NCI-H128 (cell line): ENCODE measurements around the gene XIRP2.
"Not testable (repeated sequence)": the region's sequence is repeated elsewhere in the genome, so short reads cannot be mapped to it uniquely, and the experiment has no call there.

Source experiments
- DNase-seq: peaks from one replicate; lab custom pipeline; 2025; ENCODE audit not compliant: unreplicated experiment; lab: John Stamatoyannopoulos, UW

XIRP2 gene

DNA sequence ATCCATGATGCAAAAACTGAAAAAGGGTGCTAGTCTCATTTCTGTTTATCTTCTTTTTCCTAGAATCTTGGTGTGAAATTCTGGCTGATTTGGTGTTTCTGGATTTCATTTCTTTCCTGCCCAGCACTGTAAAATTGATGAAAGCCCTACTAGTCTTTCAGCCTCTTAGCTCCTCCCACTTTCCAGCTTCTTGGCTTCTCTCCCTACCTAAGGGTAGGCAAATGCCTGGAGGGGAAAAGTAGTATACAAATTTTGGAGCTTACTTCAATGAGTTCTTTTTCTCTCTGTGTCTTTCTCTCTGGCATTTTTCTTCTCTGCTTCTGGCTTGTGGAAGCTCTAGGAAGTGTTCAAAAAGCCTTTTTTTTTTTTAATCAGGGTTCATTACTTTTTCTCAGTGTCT, 160.5 kb downstream of the XIRP2 start:
- DNase-seq, result no peak

DNA sequence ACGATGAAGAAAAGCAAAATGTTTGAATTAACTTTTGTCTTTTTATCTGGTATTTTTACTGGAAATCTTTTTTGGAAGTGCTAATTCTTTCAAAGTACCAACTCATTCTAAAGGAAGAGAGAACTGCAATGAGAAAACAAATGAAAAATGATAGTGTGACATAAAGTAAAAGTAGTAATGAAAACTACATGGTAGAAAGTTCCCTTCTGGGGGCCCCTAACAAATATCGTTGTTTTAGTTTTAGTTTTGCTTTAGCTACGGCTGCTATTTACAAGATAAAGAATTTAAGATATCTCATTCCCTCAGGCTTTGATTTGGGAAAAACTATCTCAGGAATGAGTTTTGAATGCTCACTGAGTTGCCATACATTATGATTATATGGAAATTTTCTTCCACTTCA, 161.4 kb downstream of the XIRP2 start:
- DNase-seq, result no peak

DNA sequence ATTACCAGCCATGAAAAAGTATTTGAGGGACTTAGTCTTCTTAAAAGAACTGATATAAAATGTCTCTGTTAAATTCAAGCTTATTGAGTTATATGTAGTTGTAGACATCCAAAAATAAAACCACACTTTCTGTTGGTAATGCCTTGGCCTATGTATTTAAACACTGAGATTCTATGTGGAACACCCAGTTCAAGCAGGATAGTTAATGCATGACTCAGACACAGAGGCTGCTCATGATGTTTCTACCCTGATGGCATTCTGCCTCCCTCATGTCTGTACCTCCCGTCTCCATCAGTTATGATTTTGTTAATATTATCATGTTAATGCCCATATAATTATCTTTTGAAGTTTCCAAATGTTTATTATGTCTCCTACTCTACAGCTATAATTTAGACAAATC, 164.5 kb downstream of the XIRP2 start:
- no peak for DNase-seq

DNA sequence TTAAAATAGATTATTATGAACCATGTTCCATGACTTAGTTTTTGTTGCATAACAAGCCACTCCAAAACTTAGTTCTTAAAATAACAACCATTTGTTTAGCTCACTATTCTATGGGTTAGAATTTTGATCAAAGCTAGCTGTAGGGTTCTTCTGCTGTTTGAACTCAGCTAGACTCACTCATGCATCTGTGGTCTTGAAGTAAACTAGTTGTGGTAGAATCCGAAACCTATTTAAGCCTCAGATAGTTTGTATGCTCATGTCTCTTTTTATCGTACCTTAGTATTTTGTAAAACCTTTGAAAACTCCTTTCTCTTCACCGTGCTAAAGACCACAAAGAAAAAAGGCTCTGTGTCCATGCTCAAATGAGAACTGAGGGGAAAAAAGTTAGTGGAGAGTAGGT, 166.6 kb downstream of the XIRP2 start:
- no peak for DNase-seq

DNA sequence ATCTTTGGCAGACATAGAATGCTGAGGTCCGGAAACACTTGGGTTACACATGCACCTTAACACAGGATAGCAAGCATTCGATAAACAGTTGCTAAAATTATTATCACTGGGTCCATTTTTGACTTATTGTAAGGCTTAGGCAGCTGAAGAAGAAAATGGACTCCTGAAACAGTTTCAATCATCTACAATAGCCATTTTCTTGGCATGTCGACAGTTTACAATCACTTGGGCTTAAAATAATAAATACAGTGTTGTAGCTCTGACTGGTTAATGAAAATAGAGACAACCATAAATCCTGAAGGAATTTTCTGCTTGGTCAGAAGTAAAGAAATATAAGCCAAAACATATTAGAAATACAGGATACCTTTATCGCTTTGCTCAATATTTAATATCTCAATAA, 169.2 kb downstream of the XIRP2 start:
- DNase-seq, result no peak

DNA sequence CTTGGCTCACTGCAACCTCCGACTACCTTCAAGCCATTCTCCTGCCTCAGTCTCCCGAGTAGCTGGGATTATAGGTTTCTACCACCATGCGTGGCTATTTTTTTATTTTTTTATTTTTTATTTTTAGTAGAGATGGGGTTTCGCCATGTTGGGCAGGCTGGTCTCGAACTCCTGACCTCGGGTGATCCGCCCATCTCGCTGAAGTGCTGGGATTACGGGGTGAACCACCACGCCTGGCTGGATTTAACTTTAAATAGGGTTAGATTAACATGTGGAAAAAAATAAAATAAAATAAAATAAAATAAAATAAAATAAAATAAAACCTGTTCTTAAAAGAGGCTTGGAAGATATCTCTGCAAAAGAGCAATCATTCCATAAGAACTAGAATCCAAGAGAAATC, 170.9 kb downstream of the XIRP2 start:
- DNase-seq, result no peak

DNA sequence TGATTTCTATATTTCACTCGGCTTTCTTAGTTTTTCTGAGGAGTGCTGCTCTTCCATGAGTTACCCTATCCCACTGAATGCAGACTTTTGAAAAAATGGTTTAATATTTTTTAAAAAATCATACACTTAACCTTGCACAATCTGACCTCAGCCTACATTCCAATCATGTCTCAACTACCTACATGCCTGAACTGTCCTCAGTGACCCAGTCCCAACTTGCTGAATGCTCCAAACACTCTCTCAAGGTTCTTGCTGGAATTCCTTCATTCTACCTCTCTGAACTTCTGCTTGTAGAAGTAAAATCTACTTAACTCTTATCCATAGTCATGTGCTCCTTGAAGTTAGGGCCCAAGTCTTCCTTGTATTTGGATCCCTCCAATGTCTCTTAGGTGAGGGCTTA, 181.6 kb downstream of the XIRP2 start:
- DNase-seq, result no peak

DNA sequence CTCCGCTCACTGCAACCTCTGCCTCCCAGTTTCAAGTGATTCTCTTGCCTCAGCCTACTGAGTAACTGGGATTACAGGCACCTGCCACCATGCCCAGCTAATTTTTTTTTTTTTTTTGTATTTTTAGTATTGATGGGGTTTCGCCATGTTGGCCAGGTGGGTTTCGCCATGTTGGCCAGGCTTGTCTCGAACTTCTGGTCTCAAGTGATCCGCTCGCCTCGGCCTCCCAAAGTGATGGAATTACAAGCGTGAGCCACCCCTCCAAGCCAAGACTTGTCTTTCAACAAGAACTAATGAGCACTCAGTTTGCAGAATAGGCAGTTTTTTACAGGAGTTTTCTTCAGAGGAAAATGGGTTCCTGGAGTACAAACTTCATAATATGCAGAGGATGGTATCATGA, 187.4 kb downstream of the XIRP2 start:
- not testable (repeated sequence) for DNase-seq

DNA sequence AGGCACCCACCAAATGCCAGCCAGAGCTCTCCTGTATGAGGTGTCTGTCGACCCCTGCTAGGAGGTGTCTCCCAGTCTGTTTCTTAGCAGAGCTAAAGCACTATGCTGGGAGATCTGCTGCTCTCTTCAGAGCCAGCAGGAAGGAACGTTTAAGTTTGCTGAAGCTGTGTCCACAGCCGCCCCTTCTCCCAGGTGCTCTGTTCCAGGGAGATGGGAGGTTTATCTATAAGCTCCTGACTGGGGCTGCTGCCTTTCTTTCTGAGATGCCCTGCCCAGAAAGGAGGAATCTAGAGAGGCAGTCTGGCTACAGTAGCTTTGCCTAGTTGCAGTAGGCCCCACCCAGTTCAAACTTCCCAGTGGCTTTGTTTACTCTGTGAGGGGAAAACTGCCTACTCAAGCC, 210.7 kb downstream of the XIRP2 start:
- not testable (repeated sequence) for DNase-seq

DNA sequence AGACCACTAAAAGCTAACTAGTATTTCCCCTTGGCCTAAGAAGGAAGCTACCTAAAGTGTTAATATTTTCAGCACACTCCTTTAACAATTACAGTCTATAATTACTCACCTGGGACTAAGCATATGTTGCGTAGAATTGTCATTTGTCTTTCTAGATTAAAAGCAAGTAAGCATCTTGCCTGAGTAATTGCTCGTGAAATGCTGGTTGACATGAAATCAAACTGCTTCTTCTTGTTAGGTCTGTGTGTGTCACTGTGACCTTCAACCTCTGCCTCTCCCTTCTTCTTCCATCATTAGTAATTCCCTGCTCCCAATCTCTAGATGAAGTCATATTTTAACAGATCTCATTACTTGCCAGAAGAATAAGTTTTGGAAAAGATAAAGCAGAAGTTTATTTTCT, 212.2 kb downstream of the XIRP2 start:
- DNase-seq, result no peak

DNA sequence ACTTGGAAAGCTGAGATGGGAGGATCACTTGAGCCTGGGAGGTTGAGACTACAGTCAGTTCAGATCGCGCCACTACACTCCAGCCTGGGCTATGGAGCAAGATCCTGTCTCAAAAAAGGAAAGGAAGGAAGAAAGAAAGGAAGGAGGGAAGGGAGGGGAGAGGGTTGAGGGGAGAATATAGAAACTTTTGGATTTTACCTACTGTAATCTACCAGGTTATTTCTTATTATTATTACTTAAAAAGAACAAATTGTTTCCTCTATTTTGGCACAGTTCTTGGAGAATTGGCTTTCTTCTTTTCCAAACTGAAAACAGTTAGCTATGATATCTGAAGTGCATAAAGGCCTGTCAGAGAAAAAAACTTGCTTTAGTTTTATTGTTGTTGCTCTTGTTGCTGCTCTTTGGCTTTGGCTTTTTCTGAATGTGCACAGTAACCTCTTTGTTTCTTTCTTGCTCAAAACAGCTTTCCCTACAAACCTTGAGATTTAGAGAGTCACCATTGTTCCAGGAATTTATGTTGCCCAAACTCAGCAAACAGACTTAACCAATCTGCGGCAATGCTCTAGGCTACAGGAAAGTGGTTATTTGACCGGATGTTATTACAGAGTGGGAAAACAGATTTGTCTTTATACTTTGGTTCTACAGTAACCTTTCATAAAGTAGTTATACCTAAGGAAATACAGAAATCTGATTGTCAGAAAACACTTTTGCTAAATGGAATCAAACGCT, 214.9 kb downstream of the XIRP2 start:
- DNase-seq, result no peak

DNA sequence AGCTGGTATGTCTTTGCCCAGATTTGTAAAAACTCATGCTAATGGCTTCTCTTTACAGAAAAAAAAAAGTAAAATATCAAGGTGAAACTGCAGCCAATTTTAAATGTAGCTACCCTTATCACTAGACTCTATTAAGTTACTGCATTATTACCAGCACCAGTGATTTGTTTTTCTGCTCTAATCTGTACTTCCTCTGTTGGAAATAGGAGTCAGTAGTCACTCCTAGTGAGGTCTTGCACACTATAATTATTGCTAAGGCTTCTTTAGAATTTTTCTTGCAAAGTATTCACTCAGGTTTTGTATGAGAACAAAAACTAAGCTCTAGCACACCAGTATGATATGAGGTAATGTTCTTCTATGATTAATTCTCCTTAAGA, 215.5 kb downstream of the XIRP2 start:
- DNase-seq, result no peak

DNA sequence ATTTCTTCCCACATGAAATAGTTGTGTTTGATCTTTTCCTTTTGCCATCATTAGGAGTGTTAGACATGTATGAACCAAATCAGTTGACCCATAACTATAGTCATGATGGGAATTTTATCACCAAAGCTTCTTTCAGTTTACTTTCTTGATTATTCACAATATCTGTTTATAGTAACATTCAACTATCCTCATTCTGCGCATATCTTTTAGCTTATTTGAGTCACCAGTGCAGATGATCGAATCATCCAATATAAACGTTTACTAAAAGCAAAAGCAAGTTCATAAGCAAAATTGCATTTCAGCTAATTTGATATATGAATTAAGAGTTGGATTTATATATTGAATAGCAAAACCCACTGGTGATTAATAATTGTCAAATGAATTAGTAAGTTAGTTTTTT, 216.4 kb downstream of the XIRP2 start:
- DNase-seq, result no peak

DNA sequence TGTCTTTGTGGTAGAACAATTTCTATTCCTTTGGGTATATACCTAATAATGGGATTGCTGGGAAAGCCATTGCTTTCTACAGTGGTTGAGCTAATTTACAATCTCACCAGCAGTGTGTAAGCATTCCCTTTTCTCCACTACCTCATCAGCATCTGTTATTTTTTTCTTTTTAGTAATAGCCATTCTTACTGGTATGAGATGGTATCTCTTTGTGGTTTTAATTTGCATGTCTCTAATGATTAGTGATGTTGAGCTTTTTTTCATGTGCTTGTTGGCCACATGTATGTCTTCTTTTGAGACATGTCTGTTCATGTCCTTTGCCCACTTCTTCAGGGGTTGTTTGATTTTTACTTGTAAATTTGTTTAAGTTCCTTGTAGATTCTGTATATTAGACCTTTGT, 221.4 kb downstream of the XIRP2 start:
- DNase-seq, result not testable (repeated sequence)

DNA sequence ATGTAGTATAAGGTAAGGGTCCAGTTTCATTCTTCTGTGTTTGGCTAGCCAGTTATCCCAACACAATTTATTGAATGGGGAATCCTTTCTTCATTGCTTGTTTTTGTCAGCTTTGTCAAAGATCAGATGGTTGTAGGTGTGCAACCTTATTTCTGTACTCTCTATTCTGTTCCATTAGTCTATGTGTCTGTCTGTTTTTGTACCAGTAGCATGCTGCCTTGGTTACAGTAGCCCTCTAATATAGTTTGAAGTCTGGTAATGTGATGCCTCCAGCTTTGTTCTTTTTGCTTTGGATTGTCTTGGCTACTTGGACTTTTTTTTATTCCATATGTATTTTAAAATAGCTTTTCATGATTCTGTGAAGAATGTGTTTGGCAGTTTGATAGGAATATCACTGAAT, 222.1 kb downstream of the XIRP2 start:
- no peak for DNase-seq

DNA sequence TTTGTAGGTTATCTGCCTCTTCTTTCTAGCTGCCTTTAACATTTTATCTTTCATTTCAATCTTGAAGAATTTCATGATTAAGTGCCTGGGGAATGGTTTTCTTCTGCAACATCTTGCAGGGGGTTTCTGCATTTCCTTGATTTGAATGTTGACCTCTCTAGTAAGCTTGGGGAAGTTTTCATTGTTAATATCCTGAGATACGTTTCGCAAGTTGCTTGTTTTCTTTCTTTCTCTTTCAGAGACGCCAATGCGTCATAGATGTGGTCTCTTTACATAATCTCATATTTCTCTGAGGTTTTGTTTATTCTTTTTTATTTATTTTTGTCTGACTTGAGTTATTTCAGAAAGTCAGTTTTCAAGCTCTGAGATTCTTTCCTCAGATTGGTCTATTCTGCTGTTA, 225.7 kb downstream of the XIRP2 start:
- no peak for DNase-seq

DNA sequence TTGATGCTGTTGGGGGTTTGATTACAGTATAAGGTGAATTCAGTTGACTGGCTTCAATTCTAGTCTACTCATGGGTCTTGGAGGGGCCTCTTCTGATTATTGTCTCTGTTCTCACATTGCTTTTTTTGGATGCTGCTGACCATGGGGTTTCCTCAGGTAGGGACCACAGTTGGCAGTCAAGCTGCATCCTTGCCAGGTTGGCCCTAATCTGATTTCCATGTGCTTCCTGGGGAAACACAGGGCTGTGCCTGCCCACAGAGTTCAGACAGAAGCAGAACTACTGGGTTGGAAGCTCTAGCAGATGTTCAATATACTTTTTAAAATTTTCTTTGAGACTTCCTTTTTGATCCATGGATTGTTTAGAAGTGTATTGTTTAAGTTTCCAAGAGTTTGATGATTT, 227.3 kb downstream of the XIRP2 start:
- DNase-seq, result no peak

DNA sequence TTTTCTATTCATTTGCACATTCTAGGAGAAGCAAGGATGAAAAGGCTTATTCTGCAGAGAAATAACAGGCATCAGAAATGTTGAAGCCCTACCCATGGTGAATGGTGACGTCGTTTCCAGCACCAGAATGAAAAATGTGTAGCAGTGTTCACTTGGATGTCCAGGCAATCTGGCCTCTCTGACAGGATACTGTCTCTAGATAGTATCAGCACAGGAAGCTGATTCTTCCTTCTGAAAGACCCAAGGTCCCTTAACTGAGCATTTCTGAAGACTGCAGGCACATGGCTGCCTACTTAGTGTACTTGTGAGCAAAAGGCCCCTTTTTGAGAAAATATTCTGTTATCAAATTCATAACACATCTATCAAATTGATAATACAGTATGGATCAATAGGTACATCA, 234.1 kb downstream of the XIRP2 start:
- DNase-seq, result no peak

DNA sequence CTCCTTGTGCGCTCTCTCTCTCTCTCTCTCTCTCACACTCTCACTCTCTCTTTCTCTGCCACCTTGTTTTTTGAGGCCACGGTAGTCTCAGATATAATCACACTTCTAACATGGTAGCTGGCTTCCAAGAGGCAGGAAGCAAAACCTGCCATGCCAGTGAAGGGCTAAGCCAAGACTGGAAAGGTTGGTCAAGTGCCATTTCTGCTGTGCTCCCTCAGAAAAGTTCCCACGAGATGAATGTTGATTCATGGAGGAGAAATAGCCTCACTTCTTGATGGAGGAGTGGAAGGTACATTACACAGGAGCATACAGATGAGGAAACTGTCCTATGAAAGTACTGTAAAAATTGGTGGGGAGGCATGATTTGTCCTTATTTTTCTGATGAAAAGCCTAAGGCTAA, 237.9 kb downstream of the XIRP2 start:
- DNase-seq, result no peak

DNA sequence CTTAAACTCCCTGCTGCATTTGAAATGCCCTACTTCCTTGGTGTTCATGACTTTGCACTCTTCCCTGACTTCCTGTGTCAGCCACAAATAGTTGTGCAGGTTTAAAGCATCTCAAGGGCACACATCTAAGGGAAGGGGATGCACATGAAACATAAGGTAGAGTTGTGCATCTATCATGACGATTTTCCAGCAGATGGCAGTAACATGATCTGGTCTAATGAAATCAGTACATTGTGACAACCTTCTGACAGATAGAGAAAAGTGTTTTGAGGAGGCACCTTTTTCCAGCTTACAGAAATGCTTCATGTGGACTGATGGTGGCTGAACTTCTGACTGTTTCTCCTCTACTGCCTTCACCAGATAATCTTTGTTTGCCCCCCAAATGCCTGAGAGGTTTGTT, 238.9 kb downstream of the XIRP2 start:
- DNase-seq, result no peak

DNA sequence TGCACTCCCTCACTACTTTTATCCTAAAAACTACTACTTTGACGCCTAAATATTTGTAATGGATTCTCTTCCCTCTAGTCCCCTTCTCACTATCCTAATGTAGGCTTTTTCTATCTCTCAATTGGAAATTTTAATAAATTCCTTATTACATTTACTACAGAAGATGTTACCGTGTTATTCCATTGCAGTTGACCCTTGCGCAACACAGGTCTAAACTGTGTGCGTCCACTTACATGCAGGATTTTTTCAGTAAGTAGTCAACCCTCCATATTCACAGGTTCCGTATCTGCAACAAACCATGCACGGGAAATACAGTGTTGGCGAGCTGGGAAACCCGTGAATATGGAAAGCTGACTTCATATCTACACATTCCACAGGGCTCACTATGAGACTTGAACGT, 239.8 kb downstream of the XIRP2 start:
- no peak for DNase-seq

DNA sequence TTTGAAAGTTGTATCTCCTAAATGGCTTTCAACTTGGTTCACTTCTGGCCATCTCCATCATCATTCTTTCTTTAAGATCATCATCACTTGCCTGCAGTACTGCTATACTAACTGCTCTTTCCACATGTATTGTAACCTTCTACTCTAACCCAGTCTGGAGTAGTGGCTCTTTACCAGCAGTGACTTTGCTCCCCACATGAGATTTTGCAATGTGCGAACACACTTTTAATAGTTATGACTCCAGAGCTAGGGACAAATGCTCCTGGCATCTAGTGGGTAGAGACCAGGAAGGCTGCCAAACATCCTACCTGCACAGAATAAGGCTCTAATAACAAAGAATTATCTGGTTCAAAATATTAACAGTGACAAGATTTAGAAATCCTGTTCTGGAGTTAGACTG, 243.8 kb downstream of the XIRP2 start:
- no peak for DNase-seq

DNA sequence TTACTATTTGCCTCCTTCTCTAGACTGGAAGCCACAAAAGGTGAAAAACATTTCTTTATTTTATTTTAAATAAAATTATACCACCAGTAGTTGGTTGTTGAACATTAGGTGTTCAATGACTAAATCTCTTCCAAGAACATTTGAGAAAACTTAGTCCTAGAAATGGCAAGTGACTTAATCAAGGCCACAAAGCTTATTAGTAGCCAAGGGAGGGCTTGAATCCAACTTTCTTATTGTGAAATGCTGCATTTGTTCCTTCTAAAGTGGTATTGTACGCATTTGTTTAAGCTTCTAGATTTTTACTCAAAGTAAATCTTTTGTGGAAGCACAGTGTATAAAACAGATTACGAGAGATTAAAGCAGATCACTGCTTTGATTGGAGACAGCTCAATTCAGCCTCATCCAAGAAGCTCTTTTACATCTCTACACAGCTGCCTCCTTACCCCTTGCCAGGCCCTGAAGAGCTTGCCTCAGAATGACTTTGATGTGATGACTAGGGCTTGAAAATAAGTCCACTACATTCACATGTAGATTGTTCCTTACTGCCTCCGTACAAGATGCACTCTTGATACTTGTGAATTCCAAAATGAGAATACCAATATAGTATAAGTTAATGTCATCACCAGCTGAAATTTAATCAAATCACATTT, 244.8 kb downstream of the XIRP2 start:
- no peak for DNase-seq
